Liver (tissue), 9 donors: ENCODE measurements around the gene ERVW-1. TPM values are rescaled to one million over a fixed set of nuclear protein-coding genes. Genes with fewer than 3 reads are reported as not detected.
"Not testable (repeated sequence)": the region's sequence is repeated elsewhere in the genome, so short reads cannot be mapped to it uniquely, and the experiment has no call there.

Experiments
- DNase-seq: peaks from one replicate; pipeline ENCODE4 v3.0.0-alpha.2; 2017; ENCODE audit warnings: low spot score
- H3K27ac ChIP-seq, 2 donors: one replicate each; pipeline ENCODE4 v1.7.0; 2013; ENCODE audit warnings: inconsistent platforms in 2 of 2, low read length in 2 of 2, control low read depth in 1 of 2, low read depth in 1 of 2, mild to moderate bottlenecking in 1 of 2
- H3K27me3 ChIP-seq, 4 donors: one replicate each; pipeline versions ENCODE4 v1.6.1 to v1.7.0; 2013; ENCODE audit warnings: low read length in 3 of 4, inconsistent platforms in 1 of 4, mild to moderate bottlenecking in 1 of 4, moderate library complexity in 1 of 4; ENCODE audit not compliant: control insufficient read depth in 4 of 4, insufficient read depth in 4 of 4
- H3K36me3 ChIP-seq, 4 donors: one replicate each; pipeline versions ENCODE4 v1.6.1 to v1.7.0; 2013; ENCODE audit warnings: low read length in 3 of 4, mild to moderate bottlenecking in 3 of 4, low read depth in 1 of 4, moderate library complexity in 1 of 4; ENCODE audit not compliant: control insufficient read depth in 4 of 4, insufficient read depth in 3 of 4
- H3K4me1 ChIP-seq, 4 donors: one replicate each; pipeline versions ENCODE4 v1.6.1 to v1.7.0; 2013; ENCODE audit warnings: low read length in 3 of 4, mild to moderate bottlenecking in 3 of 4, moderate library complexity in 1 of 4; ENCODE audit not compliant: control insufficient read depth in 4 of 4, insufficient read depth in 4 of 4
- H3K4me3 ChIP-seq, 3 donors: one replicate each; pipeline versions ENCODE4 v1.6.1 to v1.7.0; 2013; ENCODE audit warnings: low read length in 3 of 3, control low read depth in 1 of 3, low read depth in 1 of 3, mild to moderate bottlenecking in 1 of 3
- H3K9ac ChIP-seq, 2 donors: one replicate each; pipeline ENCODE4 v1.7.0; 2013; ENCODE audit warnings: low read length in 2 of 2, mild to moderate bottlenecking in 2 of 2, moderate library complexity in 2 of 2, control low read depth in 1 of 2, low read depth in 1 of 2
- H3K9me3 ChIP-seq, 4 donors: one replicate each; pipeline versions ENCODE4 v1.6.1 to v1.7.0; 2013; ENCODE audit warnings: low read length in 3 of 4; ENCODE audit not compliant: control insufficient read depth in 4 of 4
- FOXA1 ChIP-seq: IDR thresholded peaks from 2 replicates; pipeline ENCODE4 v1.6.1; 2016; ENCODE audit warnings: antibody characterized with exemption
- FOXA2 ChIP-seq: IDR thresholded peaks from 2 replicates; pipeline ENCODE4 v1.6.1; 2016; ENCODE audit warnings: antibody characterized with exemption
- GABPA ChIP-seq, 2 donors: IDR thresholded peaks in 1 of 2; conservative IDR thresholded peaks in 1 of 2; 2 replicates each; pipeline ENCODE4 v1.6.1; 2016; ENCODE audit warnings: antibody characterized with exemption in 2 of 2, mild to moderate bottlenecking in 1 of 2, moderate library complexity in 1 of 2
- HNF4A ChIP-seq, 2 donors: conservative IDR thresholded peaks; 2 replicates each; pipeline ENCODE4 v1.6.1; 2016; ENCODE audit warnings: antibody characterized with exemption in 2 of 2, mild to moderate bottlenecking in 2 of 2
- JUND ChIP-seq, 2 donors: IDR thresholded peaks; 2 replicates each; pipeline ENCODE4 v1.6.1; 2016; ENCODE audit warnings: antibody characterized with exemption in 2 of 2
- NR2F2 ChIP-seq: IDR thresholded peaks from 2 replicates; pipeline ENCODE4 v1.6.1; 2016; ENCODE audit warnings: antibody characterized with exemption
- RAD21 ChIP-seq, 2 donors: IDR thresholded peaks; 2 replicates each; pipeline ENCODE4 v1.6.1; 2016; ENCODE audit warnings: antibody characterized with exemption in 2 of 2, mild to moderate bottlenecking in 2 of 2
- SP1 ChIP-seq: IDR thresholded peaks from 2 replicates; pipeline ENCODE4 v1.6.1; 2018; ENCODE audit warnings: antibody characterized with exemption, mild to moderate bottlenecking
- YY1 ChIP-seq: IDR thresholded peaks from 2 replicates; pipeline ENCODE4 v1.6.1; 2016; ENCODE audit warnings: antibody characterized with exemption, mild to moderate bottlenecking
- WGBS: extraction: QIAGEN DNeasy Blood & Tissue Kit; methylation state at CpG from one replicate; pipeline ENCODE4 v1.1.7; 2013; 5-methylcytosine and 5-hydroxymethylcytosine counted together
- polyA plus RNA-seq, 2 donors: library from polyadenylated mRNA; stranded (reverse) in 1 of 2; unstranded in 1 of 2; fragments of 200-250 nt in 1 of 2; fragments of >200 nt in 1 of 2; fragmentation: Nextera tagmentation in 1 of 2; extraction: Ambion mirVana in 1 of 2; gene quantifications; one replicate each; pipeline versions ENCODE4 v1.2.1 to v1.2.3, GENCODE V29; 2013 to 2015
- total RNA-seq, 2 donors: library from RNA; depleted of rRNA; stranded (reverse); fragments of >200 nt; gene quantifications; one replicate each; pipeline ENCODE4 v1.2.3, GENCODE V29; 2014
- TF ChIP-seq, protein P1 (sequence below): IDR thresholded peaks from 2 replicates; pipeline ENCODE4 v1.6.1; 2016; ENCODE audit warnings: antibody characterized with exemption, mild to moderate bottlenecking
- TF ChIP-seq, protein P2 (sequence below): IDR thresholded peaks from 2 replicates; pipeline ENCODE4 v1.6.1; 2016; ENCODE audit warnings: antibody characterized with exemption
- TF ChIP-seq, protein P3 (sequence below): IDR thresholded peaks from 2 replicates; pipeline ENCODE4 v1.6.1; 2016; ENCODE audit warnings: antibody characterized with exemption
- TF ChIP-seq, protein P4 (sequence below): IDR thresholded peaks from 2 replicates; pipeline ENCODE4 v1.6.1; 2016; ENCODE audit warnings: antibody characterized with exemption
- donor health status: healthy.
- donor health status: healthy.
- donor health status: healthy.
- donor health status: healthy.
- donor health status: healthy.

The ERVW-1 gene
- total and polyA plus RNA-seq, 4 donors, result 0.19 TPM; not detected in 3

DNA sequence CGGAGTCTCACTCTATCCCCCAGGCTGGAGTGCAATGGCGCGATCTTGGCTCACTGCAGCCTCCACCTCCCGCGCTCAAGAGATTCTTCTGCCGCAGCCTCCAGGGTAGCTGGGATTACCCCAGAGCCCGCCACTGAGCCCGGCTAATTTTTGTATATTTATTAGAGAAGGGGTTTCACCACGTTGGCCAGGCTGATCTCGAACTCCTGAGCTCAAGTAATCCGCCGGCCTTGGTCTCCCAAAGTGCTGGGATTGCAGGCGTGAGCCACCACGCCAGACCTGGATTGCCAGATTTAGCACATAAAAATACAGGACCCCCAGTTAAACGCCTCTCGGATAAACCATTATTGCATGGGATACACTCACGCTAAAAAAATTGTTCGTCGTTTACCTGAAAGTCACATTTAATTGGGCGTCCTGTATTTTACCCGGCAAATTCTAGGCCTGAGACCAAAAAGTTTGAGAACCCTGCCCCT, 30.8 kb downstream of the ERVW-1 start:
- H3K4me1 ChIP-seq, result peaks cover 0 to 9% (median 7%) of the 10 kb centered on the region in 4 donors
- peak overlapping the region in 1 of 3 donors; percentile 96 for H3K4me3 ChIP-seq
- TF ChIP-seq HNF4A (conservative IDR thresholded peaks at IDR 0.05), result peak in 1 of 2 donors; percentile 15
- TF ChIP-seq JUND (IDR thresholded peaks at IDR 0.05), result no peak
- TF ChIP-seq RAD21 (IDR thresholded peaks at IDR 0.05), result peak; percentile 95 to 96
- no peak for TF ChIP-seq GABPA (IDR thresholded peaks at IDR 0.05 in 1 of 2, conservative IDR thresholded peaks at IDR 0.05 in 1 of 2)
- peak; percentile 45 for TF ChIP-seq SP1
- TF ChIP-seq, protein P1, sequence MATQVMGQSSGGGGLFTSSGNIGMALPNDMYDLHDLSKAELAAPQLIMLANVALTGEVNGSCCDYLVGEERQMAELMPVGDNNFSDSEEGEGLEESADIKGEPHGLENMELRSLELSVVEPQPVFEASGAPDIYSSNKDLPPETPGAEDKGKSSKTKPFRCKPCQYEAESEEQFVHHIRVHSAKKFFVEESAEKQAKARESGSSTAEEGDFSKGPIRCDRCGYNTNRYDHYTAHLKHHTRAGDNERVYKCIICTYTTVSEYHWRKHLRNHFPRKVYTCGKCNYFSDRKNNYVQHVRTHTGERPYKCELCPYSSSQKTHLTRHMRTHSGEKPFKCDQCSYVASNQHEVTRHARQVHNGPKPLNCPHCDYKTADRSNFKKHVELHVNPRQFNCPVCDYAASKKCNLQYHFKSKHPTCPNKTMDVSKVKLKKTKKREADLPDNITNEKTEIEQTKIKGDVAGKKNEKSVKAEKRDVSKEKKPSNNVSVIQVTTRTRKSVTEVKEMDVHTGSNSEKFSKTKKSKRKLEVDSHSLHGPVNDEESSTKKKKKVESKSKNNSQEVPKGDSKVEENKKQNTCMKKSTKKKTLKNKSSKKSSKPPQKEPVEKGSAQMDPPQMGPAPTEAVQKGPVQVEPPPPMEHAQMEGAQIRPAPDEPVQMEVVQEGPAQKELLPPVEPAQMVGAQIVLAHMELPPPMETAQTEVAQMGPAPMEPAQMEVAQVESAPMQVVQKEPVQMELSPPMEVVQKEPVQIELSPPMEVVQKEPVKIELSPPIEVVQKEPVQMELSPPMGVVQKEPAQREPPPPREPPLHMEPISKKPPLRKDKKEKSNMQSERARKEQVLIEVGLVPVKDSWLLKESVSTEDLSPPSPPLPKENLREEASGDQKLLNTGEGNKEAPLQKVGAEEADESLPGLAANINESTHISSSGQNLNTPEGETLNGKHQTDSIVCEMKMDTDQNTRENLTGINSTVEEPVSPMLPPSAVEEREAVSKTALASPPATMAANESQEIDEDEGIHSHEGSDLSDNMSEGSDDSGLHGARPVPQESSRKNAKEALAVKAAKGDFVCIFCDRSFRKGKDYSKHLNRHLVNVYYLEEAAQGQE, result no peak
- TF ChIP-seq FOXA2, result no peak
- TF ChIP-seq, protein P2, sequence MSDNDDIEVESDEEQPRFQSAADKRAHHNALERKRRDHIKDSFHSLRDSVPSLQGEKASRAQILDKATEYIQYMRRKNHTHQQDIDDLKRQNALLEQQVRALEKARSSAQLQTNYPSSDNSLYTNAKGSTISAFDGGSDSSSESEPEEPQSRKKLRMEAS, result no peak
- peaks cover 0 to 16% (median 10%) of the 10 kb centered on the region in 4 donors for H3K36me3 ChIP-seq
- DNase-seq, result no peak
- 53% methylated on average over 21 of the region's 21 CpGs for WGBS
- H3K27ac ChIP-seq, result peak overlapping the region in 1 of 2 donors; percentile 95
- H3K27me3 ChIP-seq, result no peaks in the 10 kb centered on the region
- peak overlapping the region in 1 of 2 donors; percentile 60 for H3K9ac ChIP-seq
- H3K9me3 ChIP-seq, result no peaks in the 10 kb centered on the region

DNA sequence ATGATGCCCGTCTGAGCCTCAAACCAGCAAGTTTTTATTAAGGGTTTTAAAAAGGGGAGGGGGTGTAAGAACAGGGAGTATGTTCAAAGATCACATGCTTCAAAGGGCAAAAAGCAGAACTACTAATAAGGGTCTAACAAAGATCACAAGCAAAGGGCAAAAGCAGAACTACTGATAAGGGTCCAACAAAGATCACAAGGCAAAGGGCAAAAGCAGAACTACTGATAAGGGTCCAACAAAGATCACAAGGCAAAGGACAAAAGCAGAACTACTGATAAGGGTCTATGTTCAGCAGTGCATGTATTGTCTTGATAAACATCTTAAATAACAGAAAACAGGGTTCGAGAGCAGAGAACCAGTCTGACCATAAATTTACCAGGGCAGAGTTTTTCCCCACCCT, 35.0 kb downstream of the ERVW-1 start:
- DNase-seq, H3K4me1 ChIP-seq, H3K27me3 ChIP-seq, H3K9me3 ChIP-seq, H3K36me3 ChIP-seq, H3K27ac ChIP-seq, H3K9ac ChIP-seq, H3K4me3 ChIP-seq: not testable (repeated sequence)
- WGBS, result 96% methylated on average over 2 of the region's 2 CpGs

DNA sequence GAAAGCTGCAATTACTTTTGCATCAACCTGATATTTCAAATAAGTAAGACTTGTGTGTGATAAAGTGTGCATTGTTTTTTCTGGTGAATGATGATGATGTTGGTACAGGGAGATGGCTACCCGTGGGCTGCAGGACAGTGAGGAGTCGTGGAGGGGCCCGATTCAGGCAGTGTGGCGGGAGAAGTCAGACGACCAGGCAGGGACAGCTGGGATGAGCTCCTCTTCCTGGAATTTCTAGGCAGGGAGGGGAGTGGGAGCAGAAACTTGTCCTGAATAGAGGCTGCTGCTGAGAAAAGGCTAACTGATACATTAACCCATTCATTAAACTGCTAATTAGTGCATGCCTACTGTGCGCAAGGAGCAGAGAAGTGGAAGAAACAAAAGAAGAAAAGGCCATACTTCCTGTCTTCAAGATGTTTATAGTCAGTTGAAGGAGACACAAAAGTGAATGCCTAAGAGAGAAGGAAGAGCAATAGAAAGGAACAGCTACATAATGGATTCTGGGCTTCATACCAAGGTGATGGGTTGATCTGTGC, 39.7 kb downstream of the ERVW-1 start:
- no peaks in the 10 kb centered on the region for H3K9me3 ChIP-seq
- no peak overlapping the region for H3K27ac ChIP-seq
- H3K4me3 ChIP-seq, result no peak overlapping the region
- no peak for TF ChIP-seq YY1
- TF ChIP-seq, protein P3, sequence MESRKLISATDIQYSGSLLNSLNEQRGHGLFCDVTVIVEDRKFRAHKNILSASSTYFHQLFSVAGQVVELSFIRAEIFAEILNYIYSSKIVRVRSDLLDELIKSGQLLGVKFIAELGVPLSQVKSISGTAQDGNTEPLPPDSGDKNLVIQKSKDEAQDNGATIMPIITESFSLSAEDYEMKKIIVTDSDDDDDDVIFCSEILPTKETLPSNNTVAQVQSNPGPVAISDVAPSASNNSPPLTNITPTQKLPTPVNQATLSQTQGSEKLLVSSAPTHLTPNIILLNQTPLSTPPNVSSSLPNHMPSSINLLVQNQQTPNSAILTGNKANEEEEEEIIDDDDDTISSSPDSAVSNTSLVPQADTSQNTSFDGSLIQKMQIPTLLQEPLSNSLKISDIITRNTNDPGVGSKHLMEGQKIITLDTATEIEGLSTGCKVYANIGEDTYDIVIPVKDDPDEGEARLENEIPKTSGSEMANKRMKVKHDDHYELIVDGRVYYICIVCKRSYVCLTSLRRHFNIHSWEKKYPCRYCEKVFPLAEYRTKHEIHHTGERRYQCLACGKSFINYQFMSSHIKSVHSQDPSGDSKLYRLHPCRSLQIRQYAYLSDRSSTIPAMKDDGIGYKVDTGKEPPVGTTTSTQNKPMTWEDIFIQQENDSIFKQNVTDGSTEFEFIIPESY, result no peak
- no peak for TF ChIP-seq HNF4A (conservative IDR thresholded peaks at IDR 0.05)
- TF ChIP-seq, protein P4, sequence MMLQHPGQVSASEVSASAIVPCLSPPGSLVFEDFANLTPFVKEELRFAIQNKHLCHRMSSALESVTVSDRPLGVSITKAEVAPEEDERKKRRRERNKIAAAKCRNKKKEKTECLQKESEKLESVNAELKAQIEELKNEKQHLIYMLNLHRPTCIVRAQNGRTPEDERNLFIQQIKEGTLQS, result no peak
- TF ChIP-seq JUND (IDR thresholded peaks at IDR 0.05), result no peak
- TF ChIP-seq FOXA2, result no peak
- TF ChIP-seq FOXA1, result no peak
- no peak for TF ChIP-seq NR2F2
- 83% methylated on average over 6 of the region's 6 CpGs for WGBS
- H3K27me3 ChIP-seq, result no peaks in the 10 kb centered on the region
- H3K9ac ChIP-seq, result no peak overlapping the region
- no peaks in the 10 kb centered on the region for H3K4me1 ChIP-seq
- H3K36me3 ChIP-seq, result no peaks in the 10 kb centered on the region
- DNase-seq, result no peak
